Keratinocyte (primary cell): ENCODE measurements around the gene FEN1. TPM values are rescaled to one million over a fixed set of nuclear protein-coding genes. Genes with fewer than 3 reads are reported as not detected.

Experiments used
- DNase-seq: peaks from one replicate; pipeline ENCODE4 v3.0.0-alpha.2; 2011; ENCODE audit warnings: low read depth, missing footprints, low spot score
- FAIRE-seq: peaks from 2 replicates; lab custom pipeline; 2011; peaks lifted over from hg19 to GRCh38; lab: Jason Lieb, UNC
- H2AFZ ChIP-seq: 2 replicates; pipeline ENCODE4 v1.6.0; 2012; ENCODE audit warnings: low read length, control low read depth, inconsistent platforms; ENCODE audit not compliant: control insufficient read depth
- H3K27ac ChIP-seq: 2 replicates; pipeline ENCODE4 v1.5.1; 2011; ENCODE audit warnings: low read length; ENCODE audit not compliant: control insufficient read depth, insufficient read depth
- H3K27me3 ChIP-seq: 3 replicates; pipeline ENCODE4 v1.6.0; 2011; ENCODE audit warnings: low read length; ENCODE audit not compliant: control insufficient read depth, insufficient read depth; ENCODE audit errors: extremely low read depth
- H3K36me3 ChIP-seq, 2 experiments: 2 replicates in 1 of 2; 3 replicates in 1 of 2; pipeline ENCODE4 v1.5.1; 2011; ENCODE audit warnings: low read length in 2 of 2, mild to moderate bottlenecking in 1 of 2; ENCODE audit not compliant: control insufficient read depth in 2 of 2, insufficient read depth in 2 of 2; ENCODE audit errors: extremely low read depth in 1 of 2
- H3K4me1 ChIP-seq: 3 replicates; pipeline ENCODE4 v1.5.1; 2011; ENCODE audit warnings: low read length; ENCODE audit not compliant: control insufficient read depth, insufficient read depth; ENCODE audit errors: extremely low read depth
- H3K4me2 ChIP-seq: 3 replicates; pipeline ENCODE4 v1.6.0; 2011; ENCODE audit warnings: low read depth, low read length; ENCODE audit not compliant: control insufficient read depth, insufficient read depth; ENCODE audit errors: extremely low read depth
- H3K4me3 ChIP-seq, 3 experiments: fragments of 200-600 bp in 1 of 3; sonication (generic) in 1 of 3; 2 replicates in 2 of 3; 3 replicates in 1 of 3; pipeline ENCODE4 v1.5.1; 2011 to 2016; ENCODE audit warnings: low read length in 3 of 3, mild to moderate bottlenecking in 3 of 3, control low read depth in 2 of 3, inconsistent platforms in 1 of 3, low read depth in 1 of 3, mixed read lengths in 1 of 3, mixed run types in 1 of 3, moderate library complexity in 1 of 3; ENCODE audit not compliant: control insufficient read depth in 2 of 3, insufficient read depth in 2 of 3; ENCODE audit errors: extremely low read depth in 1 of 3
- H3K79me2 ChIP-seq: 2 replicates; pipeline ENCODE4 v1.6.0; 2012; ENCODE audit warnings: low read length; ENCODE audit not compliant: control insufficient read depth, insufficient read depth
- H3K9ac ChIP-seq: 3 replicates; pipeline ENCODE4 v1.6.0; 2011; ENCODE audit warnings: low read length; ENCODE audit not compliant: control insufficient read depth, insufficient read depth; ENCODE audit errors: extremely low read depth
- H3K9me1 ChIP-seq: 3 replicates; pipeline ENCODE4 v1.6.0; 2011; ENCODE audit warnings: low read length; ENCODE audit not compliant: control insufficient read depth, insufficient read depth; ENCODE audit errors: extremely low read depth
- H3K9me3 ChIP-seq: 2 replicates; pipeline ENCODE4 v1.5.1; 2012; ENCODE audit warnings: low read depth, low read length; ENCODE audit not compliant: control insufficient read depth
- H4K20me1 ChIP-seq: 3 replicates; pipeline ENCODE4 v1.6.0; 2011; ENCODE audit warnings: low read length; ENCODE audit not compliant: control insufficient read depth, insufficient read depth; ENCODE audit errors: extremely low read depth
- EZH2 ChIP-seq: IDR thresholded peaks from one replicate; pipeline ENCODE4 v1.6.1; 2012; ENCODE audit warnings: inconsistent platforms, mild to moderate bottlenecking, low read length, moderate library complexity
- dilution Hi-C: fragments of 300-500 bp; cut with MboI; formaldehyde crosslinking; loops from one replicate; pipeline ENCODE4 v1.7.0; 2020; ENCODE audit warnings: low sequenced_read_pairs; ENCODE audit not compliant: extremely low pct_ligation_motif_present
- polyA plus RNA-seq, 5 experiments: library from polyadenylated mRNA; depleted of rRNA in 3 of 5; stranded (reverse) in 3 of 5; stranded (forward) in 1 of 5; unstranded in 1 of 5; fragments of >200 nt; gene quantifications; 1 replicate in 1 of 5; 2 replicates in 3 of 5; 3 replicates in 1 of 5; pipeline versions ENCODE4 v1.2.1 to v1.2.3, GENCODE V29; 2011 to 2012; ENCODE audit warnings: missing spikeins in 2 of 5, low read depth in 1 of 5, low replicate concordance in 1 of 5
- TF ChIP-seq, protein P1 (sequence below), 3 experiments: IDR thresholded peaks in 1 of 3; conservative IDR thresholded peaks in 1 of 3; optimal IDR thresholded peaks in 1 of 3; 2 replicates in 2 of 3; 3 replicates in 1 of 3; pipeline versions ENCODE3 to v1.5.1; 2011; ENCODE audit warnings: low read length in 3 of 3, mild to moderate bottlenecking in 3 of 3, moderate library complexity in 2 of 3, control low read depth in 1 of 3, inconsistent platforms in 1 of 3; ENCODE audit not compliant: insufficient read depth in 2 of 3; ENCODE audit errors: extremely low read depth in 1 of 3

FEN1 gene
- polyA plus RNA-seq, 1 donor (not counting 4 experiments of a cell fraction or from before 2014, with no cell fraction given): 26.7 TPM

DNA sequence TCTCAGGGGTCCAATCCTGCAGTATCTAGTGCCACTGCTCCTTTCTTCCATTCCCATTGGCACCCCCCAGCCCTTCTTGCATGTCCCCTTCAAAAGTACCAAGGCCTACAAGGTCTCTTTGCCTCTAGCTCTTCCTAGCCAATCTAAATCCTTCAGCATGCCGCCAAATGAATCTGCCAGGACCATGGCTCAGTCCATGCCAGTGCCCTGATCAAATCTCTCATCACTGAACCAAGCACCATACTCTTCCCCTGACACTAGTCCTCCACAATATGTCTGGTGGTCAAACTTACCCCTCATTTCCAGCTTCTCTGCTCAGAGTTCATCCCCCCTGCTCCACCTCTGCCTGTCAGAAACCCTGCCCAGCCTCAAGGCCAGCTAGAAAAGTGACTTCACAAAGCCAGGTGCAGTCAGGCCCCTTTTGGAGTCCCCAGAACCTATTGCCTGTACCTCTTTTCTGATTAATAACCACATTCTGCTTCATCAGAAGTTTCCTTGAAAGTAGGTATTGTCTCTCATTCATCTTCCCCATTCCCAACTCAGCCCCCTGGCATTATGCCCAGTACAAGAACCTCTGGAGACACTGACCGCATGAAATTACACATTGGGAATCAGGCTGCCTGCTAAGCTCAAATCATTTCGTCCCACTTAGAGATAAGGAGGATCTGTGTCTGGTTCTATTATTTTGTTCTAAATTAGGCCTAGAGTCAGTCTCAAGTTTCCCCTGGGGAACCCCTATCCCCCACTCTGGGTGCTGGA, 11.4 kb downstream of the FEN1 start:
- DNase-seq: no peak
- H3K4me3 ChIP-seq: no peak overlapping the region

DNA sequence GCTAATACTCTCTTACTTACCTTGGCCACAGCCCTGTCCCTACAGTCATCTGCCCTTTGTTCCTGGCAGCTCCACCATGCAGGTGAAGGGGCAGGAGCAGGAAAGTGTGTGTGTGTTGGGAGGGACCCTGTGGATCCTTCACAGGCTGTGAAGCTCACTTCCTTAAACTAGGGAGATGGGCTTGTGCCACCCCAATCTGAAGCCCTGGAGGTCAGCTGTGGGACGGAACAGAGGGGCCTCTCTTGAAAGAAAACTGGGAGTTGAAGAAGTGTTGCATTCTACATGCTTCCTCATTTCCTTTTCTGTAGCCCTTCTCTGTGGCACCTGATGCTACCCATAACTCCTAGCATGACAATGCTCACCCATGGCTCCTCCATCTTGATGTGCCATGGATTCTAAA, 12.4 kb downstream of the FEN1 start:
- no peak overlapping the region for H3K27ac ChIP-seq
- TF ChIP-seq, protein P1, sequence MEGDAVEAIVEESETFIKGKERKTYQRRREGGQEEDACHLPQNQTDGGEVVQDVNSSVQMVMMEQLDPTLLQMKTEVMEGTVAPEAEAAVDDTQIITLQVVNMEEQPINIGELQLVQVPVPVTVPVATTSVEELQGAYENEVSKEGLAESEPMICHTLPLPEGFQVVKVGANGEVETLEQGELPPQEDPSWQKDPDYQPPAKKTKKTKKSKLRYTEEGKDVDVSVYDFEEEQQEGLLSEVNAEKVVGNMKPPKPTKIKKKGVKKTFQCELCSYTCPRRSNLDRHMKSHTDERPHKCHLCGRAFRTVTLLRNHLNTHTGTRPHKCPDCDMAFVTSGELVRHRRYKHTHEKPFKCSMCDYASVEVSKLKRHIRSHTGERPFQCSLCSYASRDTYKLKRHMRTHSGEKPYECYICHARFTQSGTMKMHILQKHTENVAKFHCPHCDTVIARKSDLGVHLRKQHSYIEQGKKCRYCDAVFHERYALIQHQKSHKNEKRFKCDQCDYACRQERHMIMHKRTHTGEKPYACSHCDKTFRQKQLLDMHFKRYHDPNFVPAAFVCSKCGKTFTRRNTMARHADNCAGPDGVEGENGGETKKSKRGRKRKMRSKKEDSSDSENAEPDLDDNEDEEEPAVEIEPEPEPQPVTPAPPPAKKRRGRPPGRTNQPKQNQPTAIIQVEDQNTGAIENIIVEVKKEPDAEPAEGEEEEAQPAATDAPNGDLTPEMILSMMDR (optimal IDR thresholded peaks at IDR 0.05 in 1 of 3, IDR thresholded peaks at IDR 0.05 in 1 of 3, conservative IDR thresholded peaks at IDR 0.05 in 1 of 3; ENCODE audit: extremely low read depth in 1 of 3, insufficient read depth in 2 of 3, low read length in 3 of 3): no peak
- no peak for TF ChIP-seq EZH2
- H3K9ac ChIP-seq: no peak overlapping the region
- peaks cover 7 to 24% of the 10 kb centered on the region in 2 experiments for H3K36me3 ChIP-seq
- no peaks in the 10 kb centered on the region for H4K20me1 ChIP-seq
- DNase-seq (no peak), FAIRE-seq (no peak)
- no peak overlapping the region for H3K4me3 ChIP-seq
- H3K9me3 ChIP-seq: no peaks in the 10 kb centered on the region
- no peaks in the 10 kb centered on the region for H3K4me1 ChIP-seq
- peaks cover 3% of the 10 kb centered on the region for H3K9me1 ChIP-seq
- H3K4me2 ChIP-seq: no peak overlapping the region
- H3K79me2 ChIP-seq: no peaks in the 10 kb centered on the region
- no peaks in the 10 kb centered on the region for H3K27me3 ChIP-seq
- dilution Hi-C loops: no loop called here
- H2AFZ ChIP-seq: no peak overlapping the region

More for the DNA sequence above, 11.4 kb downstream of the FEN1 start:
- no peaks in the 10 kb centered on the region for H3K4me1 ChIP-seq
- no peak overlapping the region for H2AFZ ChIP-seq
- H3K4me2 ChIP-seq: no peak overlapping the region
- no peak overlapping the region for H3K9ac ChIP-seq
- no peaks in the 10 kb centered on the region for H3K27me3 ChIP-seq
- H3K79me2 ChIP-seq: peaks cover 2% of the 10 kb centered on the region
- H3K9me1 ChIP-seq: peaks cover 3% of the 10 kb centered on the region
- no peaks in the 10 kb centered on the region for H4K20me1 ChIP-seq
- no peaks in the 10 kb centered on the region for H3K9me3 ChIP-seq
- FAIRE-seq: no peak
- H3K27ac ChIP-seq: no peak overlapping the region
- dilution Hi-C loops: no loop called here
- TF ChIP-seq, protein P1 (optimal IDR thresholded peaks at IDR 0.05 in 1 of 3, IDR thresholded peaks at IDR 0.05 in 1 of 3, conservative IDR thresholded peaks at IDR 0.05 in 1 of 3; ENCODE audit: extremely low read depth in 1 of 3, insufficient read depth in 2 of 3, low read length in 3 of 3): no peak
- no peak for TF ChIP-seq EZH2
- H3K36me3 ChIP-seq: peaks cover 6 to 26% of the 10 kb centered on the region in 2 experiments
